NT2/D1 (cell line): ENCODE results near the gene ADA.

Experiments
- SUZ12 ChIP-seq: IDR thresholded peaks from 2 replicates; pipeline ENCODE4 v1.6.1; 2011; ENCODE audit not compliant: insufficient read length, insufficient read depth; ENCODE audit errors: extremely low read depth
- YY1 ChIP-seq: IDR thresholded peaks from 2 replicates; pipeline ENCODE4 v1.6.1; 2011; ENCODE audit not compliant: insufficient read length, insufficient read depth
- ZNF274 ChIP-seq: IDR thresholded peaks from 2 replicates; pipeline ENCODE4 v1.6.1; 2011; ENCODE audit warnings: mild to moderate bottlenecking, low read depth, low read length

DNA sequence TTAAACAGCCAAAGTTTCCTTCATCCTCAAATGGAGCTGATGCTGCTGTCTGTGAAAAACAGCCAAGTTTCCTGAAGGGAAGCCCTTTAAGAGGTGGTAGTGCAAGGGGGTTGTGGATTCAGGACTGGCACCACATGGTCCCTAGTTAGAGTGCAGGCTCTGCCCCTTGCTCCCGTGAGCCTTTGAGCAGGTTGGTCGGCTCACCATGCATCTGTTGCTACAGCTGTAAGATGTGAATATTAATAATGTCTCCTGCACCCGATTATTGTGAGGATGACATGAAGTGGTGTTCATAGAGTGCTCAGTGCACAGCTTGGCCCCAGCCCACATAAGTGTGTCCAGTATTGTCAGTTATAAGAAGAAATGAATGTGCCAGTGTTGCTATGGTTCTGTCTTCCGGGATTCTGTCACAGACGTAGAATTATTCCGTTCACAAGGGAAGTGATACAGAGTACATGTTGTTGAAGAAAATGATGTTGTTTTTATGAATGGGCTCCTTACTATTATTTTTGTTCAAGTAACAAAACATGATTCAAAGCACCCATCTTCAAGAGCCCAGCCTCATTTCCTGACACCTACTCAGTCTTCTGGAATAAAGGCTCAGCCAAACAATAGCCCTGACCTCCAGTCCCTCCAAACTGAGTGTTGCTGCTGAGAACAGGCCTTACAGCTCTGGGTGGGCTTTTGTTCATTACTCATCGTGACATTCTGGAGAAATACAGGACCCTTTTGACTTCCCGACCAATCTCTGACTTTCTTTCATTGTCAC is 72.0 kb downstream of the ADA start:
- TF ChIP-seq SUZ12 (no peak), YY1 (no peak), ZNF274 (no peak)
